HEK293 (cell line): ENCODE measurements around the gene CMTM8.
A peak's percentile ranks its signal among the peaks of the same experiment; 100 is the strongest.

Source experiments
- CTCF ChIA-PET: fragments of 350-600 bp; formaldehyde crosslinking; extraction: SDS; loops from one replicate; lab custom pipeline; 2021; ENCODE audit warnings: antibody characterized with exemption; lab: Yijun Ruan, JAX
- POLR2A ChIA-PET: fragments of 300-600 bp; formaldehyde crosslinking; extraction: SDS; loops from one replicate; lab custom pipeline; 2020; ENCODE audit warnings: antibody characterized with exemption, inconsistent platforms; lab: Yijun Ruan, JAX
- H3K27ac ChIP-seq: fragments of 200-500 bp; sonication (Bioruptor generic); 2 replicates; pipeline ENCODE4 v1.5.1; 2014; ENCODE audit warnings: low read depth, low read length, control low read depth, inconsistent platforms; ENCODE audit errors: extremely low read depth
- H3K36me3 ChIP-seq, 2 experiments: fragments of 200-500 bp in 1 of 2; sonication (Bioruptor generic) in 1 of 2; 1 replicate in 1 of 2; 2 replicates in 1 of 2; pipeline ENCODE4 v1.5.1; 2014 to 2017; ENCODE audit warnings: inconsistent platforms in 2 of 2, low read length in 2 of 2; ENCODE audit not compliant: control insufficient read depth in 2 of 2, insufficient read depth in 1 of 2
- H3K4me1 ChIP-seq: fragments of 200-500 bp; sonication (Bioruptor generic); 2 replicates; pipeline ENCODE4 v1.5.1; 2014; ENCODE audit warnings: mild to moderate bottlenecking, low read length, inconsistent platforms; ENCODE audit not compliant: control insufficient read depth, insufficient read depth
- H3K4me3 ChIP-seq: 2 replicates; pipeline ENCODE4 v1.5.1; 2011; ENCODE audit warnings: low read depth, mild to moderate bottlenecking, control low read depth, low read length, moderate library complexity
- H3K9me3 ChIP-seq: fragments of 200-500 bp; sonication (Bioruptor generic); 2 replicates; pipeline ENCODE4 v1.5.1; 2014; ENCODE audit warnings: low read depth, low read length, inconsistent platforms; ENCODE audit not compliant: control insufficient read depth, insufficient read depth
- BCL11A ChIP-seq: fragments of 450-650 bp; formaldehyde crosslinking; IDR thresholded peaks from 2 replicates; pipeline ENCODE4 v1.5.1; 2016; ENCODE audit warnings: low read depth, missing biosample characterization, missing genetic modification characterization
- FEZF1 ChIP-seq: fragments of 450-650 bp; formaldehyde crosslinking; IDR thresholded peaks from 2 replicates; pipeline ENCODE4 v1.5.1; 2016; ENCODE audit warnings: missing biosample characterization, missing genetic modification characterization
- GLI4 ChIP-seq: fragments of 450-650 bp; formaldehyde crosslinking; IDR thresholded peaks from 2 replicates; pipeline ENCODE4 v1.5.1; 2016; ENCODE audit warnings: missing biosample characterization, missing genetic modification characterization
- GLIS1 ChIP-seq: fragments of 450-650 bp; formaldehyde crosslinking; IDR thresholded peaks from 2 replicates; pipeline ENCODE4 v1.5.1; 2016; ENCODE audit warnings: missing biosample characterization, missing genetic modification characterization
- HOXD13 ChIP-seq: sonication (generic); formaldehyde crosslinking; IDR thresholded peaks from 2 replicates; pipeline ENCODE4 v1.8.0; 2022; ENCODE audit warnings: missing genetic modification reagents, borderline replicate concordance
- KLF1 ChIP-seq: fragments of 450-650 bp; formaldehyde crosslinking; IDR thresholded peaks from 2 replicates; pipeline ENCODE4 v1.5.1; 2016; ENCODE audit warnings: missing biosample characterization, missing genetic modification characterization
- MEIS1 ChIP-seq: sonication (generic); formaldehyde crosslinking; IDR thresholded peaks from 2 replicates; pipeline ENCODE4 v1.8.1; 2022; ENCODE audit warnings: missing genetic modification reagents, mild to moderate bottlenecking, borderline replicate concordance
- SCRT2 ChIP-seq: fragments of 450-650 bp; formaldehyde crosslinking; IDR thresholded peaks from 2 replicates; pipeline ENCODE4 v1.5.1; 2016; ENCODE audit warnings: missing biosample characterization, missing genetic modification characterization
- SP3 ChIP-seq: fragments of 450-650 bp; formaldehyde crosslinking; IDR thresholded peaks from 2 replicates; pipeline ENCODE4 v1.5.1; 2016; ENCODE audit warnings: missing biosample characterization, missing genetic modification characterization
- ZBTB1 ChIP-seq: fragments of 450-650 bp; formaldehyde crosslinking; IDR thresholded peaks from 2 replicates; pipeline ENCODE4 v1.5.1; 2016; ENCODE audit warnings: missing biosample characterization, missing genetic modification characterization
- ZBTB20 ChIP-seq: fragments of 450-650 bp; formaldehyde crosslinking; IDR thresholded peaks from 2 replicates; pipeline ENCODE4 v1.5.1; 2016; ENCODE audit warnings: missing biosample characterization, missing genetic modification characterization
- ZBTB21 ChIP-seq: fragments of 450-650 bp; formaldehyde crosslinking; IDR thresholded peaks from 2 replicates; pipeline ENCODE4 v1.5.1; 2017; ENCODE audit warnings: missing biosample characterization, missing genetic modification characterization
- ZBTB8A ChIP-seq: fragments of 450-650 bp; formaldehyde crosslinking; IDR thresholded peaks from 2 replicates; pipeline ENCODE4 v1.5.1; 2016; ENCODE audit warnings: missing biosample characterization, missing genetic modification characterization
- ZEB2 ChIP-seq: fragments of 450-650 bp; formaldehyde crosslinking; IDR thresholded peaks from 2 replicates; pipeline ENCODE4 v1.5.1; 2016; ENCODE audit warnings: missing biosample characterization, missing genetic modification characterization
- ZNF114 ChIP-seq: fragments of 450-650 bp; formaldehyde crosslinking; IDR thresholded peaks from 2 replicates; pipeline ENCODE4 v1.5.0; 2017; ENCODE audit warnings: missing biosample characterization, missing genetic modification characterization
- ZNF140 ChIP-seq: fragments of 450-650 bp; formaldehyde crosslinking; IDR thresholded peaks from 2 replicates; pipeline ENCODE4 v1.5.1; 2016; ENCODE audit warnings: missing biosample characterization, missing genetic modification characterization
- ZNF169 ChIP-seq: fragments of 450-650 bp; formaldehyde crosslinking; IDR thresholded peaks from 2 replicates; pipeline ENCODE4 v1.5.1; 2016; ENCODE audit warnings: missing biosample characterization, missing genetic modification characterization
- ZNF184 ChIP-seq: fragments of 450-650 bp; IDR thresholded peaks from 2 replicates; pipeline ENCODE4 v1.5.1; 2018; ENCODE audit warnings: missing biosample characterization, mild to moderate bottlenecking, missing genetic modification characterization
- ZNF239 ChIP-seq: fragments of 450-650 bp; formaldehyde crosslinking; IDR thresholded peaks from 2 replicates; pipeline ENCODE4 v1.5.1; 2016; ENCODE audit warnings: missing biosample characterization, missing genetic modification characterization
- ZNF302 ChIP-seq: fragments of 450-650 bp; formaldehyde crosslinking; IDR thresholded peaks from 2 replicates; pipeline ENCODE4 v1.5.1; 2016; ENCODE audit warnings: missing biosample characterization, missing genetic modification characterization, low read depth
- ZNF600 ChIP-seq: fragments of 450-650 bp; formaldehyde crosslinking; IDR thresholded peaks from 2 replicates; pipeline ENCODE4 v1.5.1; 2016; ENCODE audit warnings: missing biosample characterization, missing genetic modification characterization
- ZNF610 ChIP-seq: fragments of 450-650 bp; formaldehyde crosslinking; IDR thresholded peaks from 2 replicates; pipeline ENCODE4 v1.5.1; 2016; ENCODE audit warnings: missing biosample characterization, missing genetic modification characterization, borderline replicate concordance
- ZNF626 ChIP-seq: fragments of 450-650 bp; sonication (Bioruptor Pico); formaldehyde crosslinking; IDR thresholded peaks from 2 replicates; pipeline ENCODE4 v1.5.1; 2018; ENCODE audit warnings: missing biosample characterization, missing genetic modification characterization, inconsistent platforms
- ZNF670 ChIP-seq: fragments of 450-650 bp; formaldehyde crosslinking; IDR thresholded peaks from 2 replicates; pipeline ENCODE4 v1.5.1; 2016; ENCODE audit warnings: missing biosample characterization, missing genetic modification characterization, low read depth
- ZNF707 ChIP-seq: fragments of 450-650 bp; formaldehyde crosslinking; IDR thresholded peaks from 2 replicates; pipeline ENCODE4 v1.5.1; 2016; ENCODE audit warnings: missing biosample characterization, missing genetic modification characterization
- ZNF768 ChIP-seq: fragments of 450-650 bp; formaldehyde crosslinking; IDR thresholded peaks from 2 replicates; pipeline ENCODE4 v1.5.1; 2018; ENCODE audit warnings: missing biosample characterization, mild to moderate bottlenecking, missing genetic modification characterization
- ZNF792 ChIP-seq: fragments of 450-650 bp; formaldehyde crosslinking; IDR thresholded peaks from 2 replicates; pipeline ENCODE4 v1.5.1; 2016; ENCODE audit warnings: missing biosample characterization, missing genetic modification characterization
- ZSCAN30 ChIP-seq: fragments of 450-650 bp; IDR thresholded peaks from 2 replicates; pipeline ENCODE4 v1.5.1; 2018; ENCODE audit warnings: missing biosample characterization, mild to moderate bottlenecking, missing genetic modification characterization, moderate library complexity
- TF ChIP-seq, protein P1 (sequence below): fragments of 450-650 bp; formaldehyde crosslinking; IDR thresholded peaks from 2 replicates; pipeline ENCODE4 v1.5.1; 2016; ENCODE audit warnings: missing biosample characterization, missing genetic modification characterization
- TF ChIP-seq, protein P2 (sequence below): fragments of 450-650 bp; formaldehyde crosslinking; IDR thresholded peaks from 2 replicates; pipeline ENCODE4 v1.5.1; 2017; ENCODE audit warnings: missing biosample characterization, missing genetic modification characterization
- TF ChIP-seq, protein P3 (sequence below): fragments of 450-650 bp; formaldehyde crosslinking; IDR thresholded peaks from 2 replicates; pipeline ENCODE4 v1.5.1; 2016; ENCODE audit warnings: missing biosample characterization, missing genetic modification characterization

Gene CMTM8

DNA sequence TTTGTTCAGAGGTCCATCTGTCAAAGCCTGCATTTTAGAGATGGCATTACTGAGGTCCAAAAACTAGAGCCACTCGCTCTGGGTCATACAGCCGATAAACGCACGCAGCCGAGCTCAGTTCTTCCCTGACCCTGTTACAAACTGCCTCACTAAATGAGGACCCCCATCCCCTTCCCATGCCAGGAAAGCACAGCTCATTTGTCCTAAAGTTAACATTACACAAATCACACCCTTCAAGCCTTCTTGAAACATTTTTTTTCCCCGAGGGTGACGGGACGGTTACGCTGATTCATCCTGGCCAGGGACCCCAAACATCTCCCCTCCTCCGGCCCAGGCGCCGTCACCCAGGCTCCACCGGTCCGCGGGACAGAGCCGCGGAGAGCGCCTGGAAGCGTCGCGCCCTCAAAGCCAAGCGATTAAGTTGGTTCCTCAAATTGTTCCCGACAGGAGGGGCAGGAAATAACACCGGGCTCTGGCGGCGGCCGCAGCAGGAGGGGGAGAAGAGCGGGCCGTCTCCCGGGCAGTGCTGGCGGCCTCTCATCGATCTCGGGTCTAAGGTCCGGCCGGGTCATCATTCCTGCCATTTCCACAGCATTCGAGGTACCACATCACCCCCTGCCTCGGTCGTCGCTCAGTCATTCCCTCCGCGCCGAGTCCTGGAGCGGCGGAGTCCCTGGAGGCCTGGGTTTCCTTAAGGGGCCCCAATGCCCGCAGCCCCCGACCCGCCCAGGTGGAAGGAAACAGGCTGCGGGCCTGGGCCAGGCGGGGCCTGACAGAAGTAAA lies 619 bp upstream of the CMTM8 start (continued):
- TF ChIP-seq, protein P1, sequence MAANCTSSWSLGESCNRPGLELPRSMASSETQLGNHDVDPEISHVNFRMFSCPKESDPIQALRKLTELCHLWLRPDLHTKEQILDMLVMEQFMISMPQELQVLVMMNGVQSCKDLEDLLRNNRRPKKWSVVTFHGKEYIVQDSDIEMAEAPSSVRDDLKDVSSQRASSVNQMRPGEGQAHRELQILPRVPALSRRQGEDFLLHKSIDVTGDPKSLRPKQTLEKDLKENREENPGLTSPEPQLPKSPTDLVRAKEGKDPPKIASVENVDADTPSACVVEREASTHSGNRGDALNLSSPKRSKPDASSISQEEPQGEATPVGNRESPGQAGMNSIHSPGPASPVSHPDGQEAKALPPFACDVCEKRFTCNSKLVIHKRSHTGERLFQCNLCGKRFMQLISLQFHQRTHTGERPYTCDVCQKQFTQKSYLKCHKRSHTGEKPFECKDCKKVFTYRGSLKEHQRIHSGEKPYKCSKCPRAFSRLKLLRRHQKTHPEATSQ (tag by site-specific recombination): no peak
- TF ChIP-seq HOXD13 (CRISPR knock-in tag) (no peak), GLIS1 (tag by site-specific recombination) (peak; percentile 39), ZNF610 (0 out of 2 replicates have a peak, but pooled peaks have one; percentile 41), ZNF169 (tag by site-specific recombination) (no peak), SP3 (tag by site-specific recombination) (no peak), ZNF792 (tag by site-specific recombination) (no peak), ZEB2 (tag by site-specific recombination) (peak; percentile 55; the same call in 1 of the 2 replicates)

DNA sequence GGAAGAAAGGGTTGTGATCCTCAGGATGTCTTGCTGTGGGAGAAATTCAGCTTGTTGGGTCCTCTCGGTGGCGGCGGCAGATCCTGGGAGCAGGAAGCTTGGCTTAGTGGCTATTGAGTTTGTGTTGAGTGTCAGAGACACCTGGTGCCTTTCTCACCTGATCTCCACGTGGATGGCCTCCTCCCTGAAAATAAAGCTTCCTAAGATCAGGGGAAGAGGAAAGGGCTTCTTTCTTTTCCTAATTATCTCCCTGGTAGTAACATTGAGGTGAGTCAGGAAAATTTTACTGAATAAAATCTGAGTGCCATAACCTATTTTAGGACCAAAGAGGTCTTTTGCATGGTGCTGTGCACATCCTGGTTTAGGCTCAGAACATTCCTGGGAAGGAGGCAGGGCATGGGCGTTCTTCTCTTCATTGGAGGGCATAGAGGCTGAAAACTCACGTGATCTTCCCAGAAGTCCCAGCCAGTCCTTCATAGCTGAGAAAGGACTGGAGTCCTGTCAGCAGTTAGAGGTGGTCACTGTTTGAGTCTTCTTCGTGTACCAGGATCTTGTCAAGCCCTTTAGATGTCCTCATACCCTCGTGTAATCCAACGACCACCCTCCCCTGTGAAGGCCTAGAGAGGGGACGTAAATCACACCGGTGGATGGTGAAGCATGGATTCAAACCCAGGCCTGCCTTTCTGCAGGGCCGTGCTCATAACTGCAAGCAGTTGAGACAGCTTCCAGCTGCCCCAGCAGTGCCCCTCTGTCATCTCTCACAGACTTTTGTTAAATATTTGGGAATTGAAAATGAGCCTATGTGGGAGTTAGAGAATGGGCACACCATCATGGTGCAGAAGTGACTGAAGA lies 1.1 kb downstream of the CMTM8 start:
- CTCF ChIA-PET: interaction anchor here (0.7 to 2.3 kb wide), 11 partner anchors 9 to 95 kb away, joined by 3 to 10 read pairs (median 4); no protein-coding TSS in a partner anchor
- H3K4me1 ChIP-seq: no peaks in the 10 kb centered on the region
- POLR2A ChIA-PET: interaction anchor here (0.6 kb wide), 1 partner anchor 123 kb away, joined by 5 read pairs; no protein-coding TSS in a partner anchor
- H3K4me3 ChIP-seq: peak overlapping the region; percentile 79
- no peaks in the 10 kb centered on the region; the same call in 1 of the 2 replicates for H3K9me3 ChIP-seq
- H3K36me3 ChIP-seq: peaks cover 0 to 10% of the 10 kb centered on the region in 2 experiments; a peak in 2 of 3 replicates
- peak overlapping the region; percentile 20; the same call in 1 of the 2 replicates for H3K27ac ChIP-seq
- TF ChIP-seq ZBTB1 (tag by site-specific recombination) (no peak), ZNF768 (0 out of 2 replicates have a peak, but pooled peaks have one; percentile 21), ZNF184 (no peak), SCRT2 (tag by site-specific recombination) (no peak), ZNF670 (tag by site-specific recombination) (no peak), ZNF239 (tag by site-specific recombination) (no peak), SP3 (tag by site-specific recombination) (peak; percentile 49), ZBTB8A (tag by site-specific recombination) (peak; percentile 72), FEZF1 (tag by site-specific recombination) (no peak), ZNF302 (no peak), KLF1 (tag by site-specific recombination) (no peak), ZBTB20 (tag by site-specific recombination) (peak; percentile 31; the same call in 1 of the 2 replicates), ZNF626 (no peak), ZNF114 (tag by site-specific recombination) (no peak), GLI4 (tag by site-specific recombination) (no peak), ZNF600 (peak; percentile 32; the same call in 1 of the 2 replicates), ZNF140 (tag by site-specific recombination) (no peak), ZSCAN30 (tag by site-specific recombination) (no peak), BCL11A (tag by site-specific recombination) (no peak), ZBTB21 (tag by site-specific recombination) (no peak), ZNF707 (tag by site-specific recombination) (no peak), MEIS1 (CRISPR knock-in tag) (no peak)
- TF ChIP-seq, protein P2, sequence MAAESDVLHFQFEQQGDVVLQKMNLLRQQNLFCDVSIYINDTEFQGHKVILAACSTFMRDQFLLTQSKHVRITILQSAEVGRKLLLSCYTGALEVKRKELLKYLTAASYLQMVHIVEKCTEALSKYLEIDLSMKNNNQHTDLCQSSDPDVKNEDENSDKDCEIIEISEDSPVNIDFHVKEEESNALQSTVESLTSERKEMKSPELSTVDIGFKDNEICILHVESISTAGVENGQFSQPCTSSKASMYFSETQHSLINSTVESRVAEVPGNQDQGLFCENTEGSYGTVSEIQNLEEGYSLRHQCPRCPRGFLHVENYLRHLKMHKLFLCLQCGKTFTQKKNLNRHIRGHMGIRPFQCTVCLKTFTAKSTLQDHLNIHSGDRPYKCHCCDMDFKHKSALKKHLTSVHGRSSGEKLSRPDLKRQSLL: no peak
- TF ChIP-seq, protein P3, sequence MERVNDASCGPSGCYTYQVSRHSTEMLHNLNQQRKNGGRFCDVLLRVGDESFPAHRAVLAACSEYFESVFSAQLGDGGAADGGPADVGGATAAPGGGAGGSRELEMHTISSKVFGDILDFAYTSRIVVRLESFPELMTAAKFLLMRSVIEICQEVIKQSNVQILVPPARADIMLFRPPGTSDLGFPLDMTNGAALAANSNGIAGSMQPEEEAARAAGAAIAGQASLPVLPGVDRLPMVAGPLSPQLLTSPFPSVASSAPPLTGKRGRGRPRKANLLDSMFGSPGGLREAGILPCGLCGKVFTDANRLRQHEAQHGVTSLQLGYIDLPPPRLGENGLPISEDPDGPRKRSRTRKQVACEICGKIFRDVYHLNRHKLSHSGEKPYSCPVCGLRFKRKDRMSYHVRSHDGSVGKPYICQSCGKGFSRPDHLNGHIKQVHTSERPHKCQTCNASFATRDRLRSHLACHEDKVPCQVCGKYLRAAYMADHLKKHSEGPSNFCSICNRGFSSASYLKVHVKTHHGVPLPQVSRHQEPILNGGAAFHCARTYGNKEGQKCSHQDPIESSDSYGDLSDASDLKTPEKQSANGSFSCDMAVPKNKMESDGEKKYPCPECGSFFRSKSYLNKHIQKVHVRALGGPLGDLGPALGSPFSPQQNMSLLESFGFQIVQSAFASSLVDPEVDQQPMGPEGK: no peak
